ENCODE results near the gene ADAMTSL1.

Gene ADAMTSL1

GRCh38 chr9:18608371-18608770 is 134.4 kb downstream of the ADAMTSL1 start:
- DNase-seq = no peak

- no peak for DNase-seq
Measured at GRCh38 chr9:18610956-18611355, 137.0 kb downstream of the ADAMTSL1 start.

DNA sequence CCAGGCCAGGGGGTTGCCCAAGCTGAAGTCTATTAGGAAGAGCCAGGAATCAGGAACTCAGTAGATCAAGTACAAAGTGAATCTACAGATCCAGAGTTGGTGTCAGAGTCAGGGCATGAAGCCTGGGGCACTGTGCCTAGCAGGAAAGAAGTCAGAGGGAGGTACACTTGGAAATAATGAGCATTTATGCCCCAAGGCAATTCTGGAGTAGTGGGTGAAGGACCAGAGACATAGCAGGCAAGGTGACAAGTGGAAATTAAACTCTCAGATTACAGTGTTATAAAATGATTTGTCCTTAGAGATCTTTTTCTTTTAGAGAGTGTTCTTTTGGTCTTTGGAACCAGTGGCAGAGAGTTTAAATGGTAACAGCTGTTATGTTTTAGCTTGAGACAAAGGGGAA is 138.0 kb downstream of the ADAMTSL1 start:
- DNase-seq = no peak

DNA sequence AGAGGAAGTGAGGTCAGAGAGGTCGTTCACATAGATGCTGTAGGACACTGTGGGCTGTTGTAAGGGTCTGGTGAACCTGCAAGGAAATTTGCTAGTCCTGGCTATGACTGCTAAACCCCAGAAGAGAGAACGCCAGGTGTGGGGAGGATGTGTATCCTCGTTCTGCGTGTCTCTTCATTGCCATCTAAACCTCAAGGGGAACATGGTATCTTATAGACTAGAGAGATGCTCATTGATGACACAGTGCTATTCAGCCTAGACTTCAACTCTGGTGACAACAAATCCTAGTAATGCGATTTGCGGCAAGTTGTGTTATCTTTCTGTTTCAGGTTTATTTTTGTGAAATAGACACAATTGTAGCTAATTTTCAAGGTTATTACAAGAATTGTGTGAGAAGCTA is 140.2 kb downstream of the ADAMTSL1 start:
- DNase-seq = no peak

DNA sequence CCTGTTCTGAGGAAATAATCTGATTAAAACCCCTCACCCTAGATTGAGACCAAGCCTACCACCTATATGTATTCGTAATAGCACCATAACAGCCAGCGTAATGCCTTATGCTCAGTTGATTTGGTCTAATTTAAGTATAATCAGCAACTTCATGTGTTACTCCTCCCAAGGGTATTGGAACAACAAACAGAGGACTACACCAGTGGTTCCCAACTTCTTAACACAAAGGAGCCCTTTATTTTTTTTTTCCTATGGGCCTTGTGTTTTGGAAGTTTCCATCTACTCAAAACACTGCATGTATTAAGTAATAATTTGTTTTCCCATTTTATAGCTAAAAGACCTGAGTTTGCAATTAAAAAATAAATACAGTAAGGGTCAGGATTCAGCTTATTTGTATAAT is 140.7 kb downstream of the ADAMTSL1 start:
- no peak for DNase-seq

DNA sequence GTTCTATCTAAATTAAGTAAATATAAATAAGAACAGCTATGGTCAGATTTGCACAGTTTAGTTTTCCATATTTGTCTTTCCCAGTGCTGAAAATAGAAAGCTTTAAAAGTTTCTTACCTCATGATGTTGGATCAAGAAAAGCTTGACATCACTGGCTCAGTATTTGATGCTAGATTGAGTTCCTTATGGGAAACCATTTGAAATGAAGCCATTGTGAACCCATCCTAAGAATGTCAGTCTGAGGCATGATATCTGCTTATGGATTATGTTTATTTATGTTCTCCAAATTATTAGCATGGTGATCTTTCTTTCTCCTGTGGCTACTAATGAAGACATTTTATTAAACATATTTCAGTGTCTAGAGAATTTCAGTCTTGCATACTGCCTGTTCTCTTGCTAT is 143.0 kb downstream of the ADAMTSL1 start:
- no peak for DNase-seq

DNA sequence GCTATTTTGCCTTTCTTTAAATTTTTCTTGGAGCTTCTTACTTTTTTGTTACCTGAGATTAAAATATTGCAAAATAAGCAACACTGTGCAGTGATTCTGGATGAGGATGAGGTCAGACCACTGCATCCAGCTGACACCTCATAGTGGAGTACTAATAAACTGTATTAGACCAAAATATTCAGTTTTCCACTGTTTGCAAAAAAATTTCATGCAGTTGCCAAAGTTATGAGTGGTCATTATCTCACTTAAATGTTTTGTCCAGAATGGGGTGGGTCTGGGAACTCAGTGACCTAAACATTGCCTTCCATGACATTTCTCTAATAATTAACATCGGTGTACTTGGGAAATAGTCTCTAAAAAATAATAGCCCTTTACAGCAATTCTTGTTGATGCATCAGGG is 143.8 kb downstream of the ADAMTSL1 start:
- DNase-seq = no peak

DNA sequence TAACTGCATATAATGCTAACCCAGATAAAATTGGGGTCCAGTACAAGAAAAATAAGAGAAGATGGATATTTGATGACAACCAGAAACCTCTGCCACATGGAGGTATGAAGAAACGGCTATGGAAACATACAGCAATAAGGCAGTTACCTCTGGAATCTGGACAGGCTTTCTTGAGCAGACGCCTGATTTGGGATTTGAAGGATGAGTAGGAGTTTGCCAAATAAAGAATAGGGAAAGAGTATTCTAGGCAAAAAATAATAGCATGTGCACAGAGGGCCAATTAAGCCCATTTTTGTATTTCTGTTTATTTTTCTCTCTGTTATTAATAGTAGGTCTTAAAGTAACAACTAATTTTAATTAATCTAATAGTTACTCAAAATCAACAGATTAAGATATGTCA is 144.9 kb downstream of the ADAMTSL1 start:
- no peak for DNase-seq

DNA sequence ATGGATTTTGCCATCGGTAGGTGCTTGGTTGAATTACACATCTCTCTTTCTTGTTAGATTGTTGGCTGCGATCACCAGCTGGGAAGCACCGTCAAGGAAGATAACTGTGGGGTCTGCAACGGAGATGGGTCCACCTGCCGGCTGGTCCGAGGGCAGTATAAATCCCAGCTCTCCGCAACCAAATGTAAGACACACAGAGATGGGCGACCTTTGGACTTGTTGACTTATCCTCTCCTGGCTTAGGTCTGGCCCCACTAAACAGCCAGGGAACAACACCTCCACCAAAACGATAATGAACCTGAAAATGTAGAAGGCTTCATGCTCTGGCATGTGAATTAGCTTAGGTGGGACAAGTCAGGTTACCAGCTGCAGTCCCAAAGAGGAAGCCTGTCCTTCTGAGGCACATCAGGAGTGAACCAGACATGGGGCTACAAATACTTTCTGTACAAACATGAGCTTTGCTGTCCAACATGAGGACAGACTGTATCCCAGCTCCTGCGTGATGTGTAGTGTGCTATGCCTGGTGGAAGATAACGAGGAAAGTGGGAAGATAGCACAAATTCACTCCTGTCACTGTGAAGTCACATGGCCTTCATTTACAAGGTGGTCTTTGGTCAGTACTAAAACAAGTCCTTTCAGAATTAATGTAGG is 148.4 kb downstream of the ADAMTSL1 start:
- DNase-seq = no peak

GRCh38 chr9:18623221-18624079 is 149.5 kb downstream of the ADAMTSL1 start:
- DNase-seq = no peak

DNA sequence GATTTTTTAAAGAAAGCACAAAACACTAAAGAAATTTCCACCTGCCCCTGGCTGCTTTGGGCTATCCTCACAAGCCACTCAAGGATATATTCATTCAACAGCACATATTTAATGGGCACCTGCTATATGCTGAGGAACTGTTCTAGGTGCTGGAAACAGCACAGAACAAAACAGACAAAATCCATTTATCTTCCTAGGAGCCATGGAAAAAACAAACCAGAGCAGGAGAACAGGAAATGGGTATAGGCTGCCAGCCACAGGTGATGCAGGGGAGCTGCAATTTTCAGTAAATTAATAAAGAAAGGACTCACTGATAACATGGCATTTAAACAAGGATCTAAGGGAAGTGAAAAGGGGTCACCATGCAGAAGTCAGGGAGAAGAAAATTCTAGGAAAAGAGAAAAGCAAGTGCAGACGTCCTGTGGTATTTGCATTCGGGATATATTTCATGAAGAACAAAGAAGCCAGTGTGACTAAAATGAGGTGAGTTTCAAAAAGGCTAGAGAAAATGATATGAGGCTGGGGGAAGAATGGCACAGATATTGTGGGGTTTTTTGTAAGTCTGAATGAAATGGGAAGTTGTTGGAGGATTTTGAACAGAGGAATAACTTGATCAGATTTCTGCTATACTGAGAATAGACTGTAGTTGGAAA is 152.2 kb downstream of the ADAMTSL1 start:
- DNase-seq = no peak

DNA sequence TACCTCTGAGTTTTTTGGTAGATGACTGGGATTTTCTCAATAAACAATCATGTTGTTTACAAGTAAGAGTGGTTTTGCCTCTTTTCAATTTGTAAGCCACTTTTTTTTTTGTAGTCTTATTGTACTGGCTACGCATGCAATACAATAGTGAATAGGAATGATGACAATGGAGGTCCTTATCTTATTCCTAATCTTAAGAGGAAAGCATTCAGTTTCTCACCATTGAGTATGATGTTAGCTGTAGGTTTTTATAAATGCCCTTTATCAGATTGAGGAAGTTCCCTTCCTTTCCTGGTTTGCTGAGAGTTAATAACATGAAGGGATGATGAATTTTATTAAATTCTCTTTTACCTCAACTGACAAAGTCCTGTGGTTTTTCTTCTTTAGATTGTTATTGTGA is 155.2 kb downstream of the ADAMTSL1 start:
- no peak for DNase-seq

GRCh38 chr9:18632632-18633403 is 158.9 kb downstream of the ADAMTSL1 start:
- no peak for DNase-seq

DNA sequence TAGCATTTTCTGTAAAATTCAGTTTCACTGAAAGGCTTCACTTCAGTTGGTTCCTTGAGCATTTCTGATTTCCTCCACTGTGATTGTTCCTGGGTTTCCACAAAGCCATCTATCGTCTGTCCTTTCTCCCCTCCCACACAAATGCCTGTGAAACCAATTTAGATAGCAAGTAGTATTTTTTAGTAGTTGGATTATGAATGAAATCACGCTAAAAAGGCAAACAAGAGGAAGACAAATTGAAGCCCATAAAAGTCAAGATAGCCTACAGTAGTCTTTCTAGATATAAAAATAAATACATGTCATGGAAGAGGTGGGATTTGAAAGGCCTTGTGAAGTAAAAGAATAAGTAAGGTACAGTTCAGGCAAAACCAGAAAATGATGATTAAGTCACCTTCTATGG is 162.8 kb downstream of the ADAMTSL1 start:
- no peak for DNase-seq

GRCh38 chr9:18638371-18639249 is 164.7 kb downstream of the ADAMTSL1 start:
- no peak for DNase-seq

- no peak for DNase-seq
Measured at GRCh38 chr9:18639911-18640310, 166.0 kb downstream of the ADAMTSL1 start.

- DNase-seq = no peak
Measured at GRCh38 chr9:18658804-18659705, 185.1 kb downstream of the ADAMTSL1 start.

- no peak for DNase-seq
Measured at GRCh38 chr9:18660001-18660400, 186.0 kb downstream of the ADAMTSL1 start.

DNA sequence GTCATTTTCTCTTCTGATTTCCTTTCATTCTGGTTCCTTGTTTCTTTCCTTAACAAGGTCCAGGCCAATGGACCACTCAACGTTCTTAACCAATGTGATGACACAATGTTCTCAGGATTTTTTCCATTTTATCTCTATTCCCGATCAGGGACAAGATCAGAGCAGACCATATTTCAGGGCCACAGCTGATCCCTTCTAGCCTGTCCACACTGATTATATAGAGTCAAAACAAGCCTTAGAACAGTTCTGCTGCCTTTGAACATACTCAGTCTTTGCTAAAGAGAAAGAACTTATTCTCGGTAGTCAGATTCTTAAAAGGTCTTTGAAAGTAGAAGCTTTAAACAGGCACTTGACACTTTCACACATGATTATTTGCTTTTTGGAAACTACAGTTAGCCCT is 188.4 kb downstream of the ADAMTSL1 start:
- DNase-seq = no peak

- no peak for DNase-seq
Measured at GRCh38 chr9:18665947-18666346, 192.0 kb downstream of the ADAMTSL1 start.

- no peak for DNase-seq
Measured at GRCh38 chr9:18666348-18666747, 192.4 kb downstream of the ADAMTSL1 start.

Data from activated CD4-positive, alpha-beta T cell treated with anti-CD3 and anti-CD28 coated beads for 48 hours (primary cell).